ENCODE measurements around the gene MYO1H. TPM values are rescaled to one million over a fixed set of nuclear protein-coding genes. Genes with fewer than 3 reads are reported as not detected.
A peak's percentile ranks its signal among the peaks of the same experiment; 100 is the strongest.

Gene MYO1H
- total RNA-seq, 1 experiment from 2014 or later = not detected

GRCh38 chr12:109336593-109336992 is 11.1 kb upstream of the MYO1H start:
- H3K27me3 ChIP-seq (ENCODE audit: insufficient read depth, low read length) = no peaks in the 10 kb centered on the region
- no peak overlapping the region for H3K4me3 ChIP-seq (replicated peaks in 1 of 2; ENCODE audit: low read depth in 1 of 2, low read length in 2 of 2)

More at GRCh38 chr12:109336593-109336992, 11.1 kb upstream of the MYO1H start:
- Histone ChIP-seq H4K20me1 (ENCODE audit: insufficient read depth) (no peaks in the 10 kb centered on the region), H3K9me2 (ENCODE audit: insufficient read depth) (no peaks in the 10 kb centered on the region), H3K79me2 (ENCODE audit: insufficient read depth, low read length) (no peaks in the 10 kb centered on the region), H3K4me1 (ENCODE audit: control insufficient read depth in 1 of 2, insufficient read depth in 2 of 2, low read length in 2 of 2) (no peaks in the 10 kb centered on the region), H2AFZ (ENCODE audit: low read depth, low read length, poor library complexity, severe bottlenecking) (no peak overlapping the region), H3K4me2 (ENCODE audit: low read length) (no peak overlapping the region), H3K36me3 (ENCODE audit: control insufficient read depth in 1 of 2, insufficient read depth in 2 of 2, low read length in 2 of 2) (no peaks in the 10 kb centered on the region), H3K9ac (ENCODE audit: low read length) (no peak overlapping the region), H3K9me3 (ENCODE audit: control insufficient read depth in 1 of 2, insufficient read depth in 1 of 2, low read depth in 1 of 2, low read length in 2 of 2) (no peaks in the 10 kb centered on the region), H3K27ac (ENCODE audit: low read depth, low read length) (no peak overlapping the region)
- TF ChIP-seq ZFX (IDR thresholded peaks at IDR 0.05) = no peak
- TF ChIP-seq SRF (IDR thresholded peaks at IDR 0.05; ENCODE audit: low read depth) = no peak
- no peak for TF ChIP-seq POLR2AphosphoS5 (IDR thresholded peaks at IDR 0.05; ENCODE audit: low read depth, low read length)
- no peak for TF ChIP-seq JUND (IDR thresholded peaks at IDR 0.05)
- no peak for TF ChIP-seq YY1 (IDR thresholded peaks at IDR 0.05; ENCODE audit: extremely low read depth, insufficient replicate concordance, low read depth, low read length)
- TF ChIP-seq ATF3 (IDR thresholded peaks at IDR 0.05) = no peak
- no peak for TF ChIP-seq MAX (IDR thresholded peaks at IDR 0.05)
- TF ChIP-seq POLR2A (IDR thresholded peaks at IDR 0.05; ENCODE audit: borderline replicate concordance, extremely low read depth, insufficient read depth, insufficient read length) = no peak
- no peak for TF ChIP-seq CEBPB (IDR thresholded peaks at IDR 0.05; ENCODE audit: low read depth)
- no peak for TF ChIP-seq ELF1 (IDR thresholded peaks at IDR 0.05; ENCODE audit: borderline replicate concordance, low read depth)
- no peak for TF ChIP-seq ZNF274 (IDR thresholded peaks at IDR 0.05; ENCODE audit: low read depth, low read length)
- TF ChIP-seq CTCF (IDR thresholded peaks at IDR 0.05 in 2 of 3, conservative IDR thresholded peaks at IDR 0.05 in 1 of 3; ENCODE audit: borderline replicate concordance in 1 of 3, insufficient read depth in 1 of 3, low read depth in 2 of 3, low read length in 2 of 3) = no peak
- no peak for TF ChIP-seq FOSL1 (IDR thresholded peaks at IDR 0.05; ENCODE audit: low read depth)
- DNase-seq (ENCODE audit: low read depth, low spot score) = no peak
- BruUV-seq (replicated peaks) = no TSS peak
- ChIA-PET RAD21 (ENCODE audit: low non-redundant PET in 1 of 2, low total read pairs in 2 of 2, uncharacterized antibody in 2 of 2, unreplicated experiment in 2 of 2) (no interaction called here), POLR2A (no interaction called here), CTCF (interaction anchor here (1.2 kb wide), 1 partner anchor 32 kb away, joined by 4 read pairs; no protein-coding TSS in a partner anchor)
- peak; percentile 46; the same call in 1 of the 2 replicates for ATAC-seq
- intact Hi-C loops (cut with micrococcal nuclease) = no loop called here

Data from HCT116 (cell line).